Heart left ventricle (tissue), 13 donors: Measurements from ENCODE around the gene MPHOSPH6.

ENCODE experiments used
- CTCF ChIP-seq, 12 donors: fragments of 200-600 bp; sonication (generic) in 4 of 12; IDR thresholded peaks; one replicate each; pipeline versions ENCODE4 v1.5.0 to v1.8.0; 2018 to 2022; ENCODE audit warnings: antibody characterized with exemption in 12 of 12, mild to moderate bottlenecking in 5 of 12
- POLR2A ChIP-seq, 2 donors: fragments of 450-650 bp; IDR thresholded peaks; one replicate each; pipeline ENCODE4 v1.6.1; 2017; ENCODE audit warnings: antibody characterized with exemption in 2 of 2, mild to moderate bottlenecking in 2 of 2, moderate library complexity in 2 of 2
- donor health status: ischemic (EF 13 %, LVEDD 7.1; RV severe dilation, severe dysfunction).
- donor health status: DM: no; HTN: yes; CAD: no.
- donor health status: DM: no; HTN: no; CAD: no.
- donor health status: ischemic (EF 25% LVEDD 6.9; RV normal size, moderate dysfunction).
- donor health status: ischemic (EF 25% LVEDD 5.7; RV mildly dilated, moderate dysfunction).
- donor health status: ischemic (EF 35%, LVEDD 5.7; RV mildly dilated, moderate dysfunction).
- donor health status: nonischemic (EF 11% LVEDD 7.7; RV severe dilation, severe dysfunction).
- donor health status: DM: yes; HTN: yes; CAD: no.
- donor health status: PGD.
- donor health status: ischemic (EF 29% LVEDD 5.4; RV normal size, mild dysfunction).
- donor health status: nonischemic (EF 23%, LVEDD 6.1; RV moderate dilation, normal function).

GRCh38 chr16:82147546-82147945 is 22.5 kb downstream of the MPHOSPH6 start:
- TF ChIP-seq POLR2A (IDR thresholded peaks at IDR 0.05) (no peak), CTCF (IDR thresholded peaks at IDR 0.05) (no peak)
